GM19452 (cell line): Measurements from ENCODE around the gene ZFP62.

Source experiments
- ATAC-seq: cut with Tn5 transposase; IDR thresholded peaks from one replicate; pipeline ENCODE4 v1.9.1; 2021; ENCODE audit not compliant: unreplicated experiment

The ZFP62 gene

GRCh38 chr5:180869587-180869986 is 8.5 kb upstream of the ZFP62 start:
- ATAC-seq, result no peak

- no peak for ATAC-seq
These were observed 7.9 kb upstream of the ZFP62 start for GRCh38 chr5:180868960-180869359.

- ATAC-seq, result no peak
These were observed 5.9 kb upstream of the ZFP62 start for GRCh38 chr5:180866985-180867384.

GRCh38 chr5:180865981-180866695 is 5.1 kb upstream of the ZFP62 start:
- no peak for ATAC-seq

- no peak for ATAC-seq
These were observed 1.6 kb upstream of the ZFP62 start for GRCh38 chr5:180862645-180863044.

GRCh38 chr5:180860273-180860886 is 696 bp downstream of the ZFP62 start:
- peak; percentile 36 for ATAC-seq

GRCh38 chr5:180858586-180858985 is 2.5 kb downstream of the ZFP62 start:
- ATAC-seq, result no peak

- ATAC-seq, result no peak
These were observed 7.3 kb downstream of the ZFP62 start for GRCh38 chr5:180853848-180854176.

- no peak for ATAC-seq
These were observed 7.8 kb downstream of the ZFP62 start for GRCh38 chr5:180853121-180853847.

GRCh38 chr5:180852495-180852894 is 8.6 kb downstream of the ZFP62 start:
- ATAC-seq, result no peak

GRCh38 chr5:180850434-180851078 is 10.5 kb downstream of the ZFP62 start:
- no peak for ATAC-seq

- no peak for ATAC-seq
These were observed 11.2 kb downstream of the ZFP62 start for GRCh38 chr5:180849827-180850226.

- ATAC-seq, result no peak
These were observed 12.2 kb downstream of the ZFP62 start for GRCh38 chr5:180848878-180849277.

GRCh38 chr5:180848265-180848664 is 12.8 kb downstream of the ZFP62 start:
- ATAC-seq, result no peak

- ATAC-seq, result no peak
These were observed 14.1 kb downstream of the ZFP62 start for GRCh38 chr5:180847026-180847425.

- ATAC-seq, result no peak
These were observed 16.2 kb downstream of the ZFP62 start for GRCh38 chr5:180844858-180845257.

GRCh38 chr5:180844432-180844831 is 16.6 kb downstream of the ZFP62 start:
- no peak for ATAC-seq

GRCh38 chr5:180839935-180840334 is 21.1 kb downstream of the ZFP62 start:
- no peak for ATAC-seq

- ATAC-seq, result no peak
These were observed 21.8 kb downstream of the ZFP62 start for GRCh38 chr5:180839227-180839626.

- no peak for ATAC-seq
These were observed 23.6 kb downstream of the ZFP62 start for GRCh38 chr5:180837478-180837877.

- ATAC-seq, result peak; percentile 47
These were observed 28.4 kb downstream of the ZFP62 start for GRCh38 chr5:180832638-180833068.
